ENCODE results near the gene SART1.
A peak's percentile ranks its signal among the peaks of the same experiment; 100 is the strongest.

Gene SART1

GRCh38 chr11:65921033-65921555 lies 40.4 kb upstream of the SART1 start:
- TF ChIP-seq CTCF (IDR thresholded peaks at IDR 0.05; ENCODE audit: control insufficient read depth, insufficient read depth, low read depth, low read length, missing control alignments), result no peak
- peak overlapping the region; percentile 98 for H3K4me3 ChIP-seq (ENCODE audit: control insufficient read depth, low read depth, low read length)
- DNase-seq (ENCODE audit: low read depth), result no peak

- TF ChIP-seq CTCF (IDR thresholded peaks at IDR 0.05; ENCODE audit: control insufficient read depth, insufficient read depth, low read depth, low read length, missing control alignments), result no peak
- H3K4me3 ChIP-seq (ENCODE audit: control insufficient read depth, low read depth, low read length), result no peak overlapping the region
- no peak for DNase-seq (ENCODE audit: low read depth)
Measured at GRCh38 chr11:65921876-65922275, 39.7 kb upstream of the SART1 start.

GRCh38 chr11:65922565-65922964 lies 39.0 kb upstream of the SART1 start:
- DNase-seq (ENCODE audit: low read depth), result no peak
- TF ChIP-seq CTCF (IDR thresholded peaks at IDR 0.05; ENCODE audit: control insufficient read depth, insufficient read depth, low read depth, low read length, missing control alignments), result no peak
- no peak overlapping the region for H3K4me3 ChIP-seq (ENCODE audit: control insufficient read depth, low read depth, low read length)

GRCh38 chr11:65925397-65925796 lies 36.1 kb upstream of the SART1 start:
- no peak overlapping the region for H3K4me3 ChIP-seq (ENCODE audit: control insufficient read depth, low read depth, low read length)
- no peak for TF ChIP-seq CTCF (IDR thresholded peaks at IDR 0.05; ENCODE audit: control insufficient read depth, insufficient read depth, low read depth, low read length, missing control alignments)
- DNase-seq (ENCODE audit: low read depth), result no peak

- no peak overlapping the region for H3K4me3 ChIP-seq (ENCODE audit: control insufficient read depth, low read depth, low read length)
- no peak for DNase-seq (ENCODE audit: low read depth)
- no peak for TF ChIP-seq CTCF (IDR thresholded peaks at IDR 0.05; ENCODE audit: control insufficient read depth, insufficient read depth, low read depth, low read length, missing control alignments)
Measured at GRCh38 chr11:65927904-65928397, 33.6 kb upstream of the SART1 start.

- TF ChIP-seq CTCF (IDR thresholded peaks at IDR 0.05; ENCODE audit: control insufficient read depth, insufficient read depth, low read depth, low read length, missing control alignments), result no peak
- H3K4me3 ChIP-seq (ENCODE audit: control insufficient read depth, low read depth, low read length), result no peak overlapping the region
- no peak for DNase-seq (ENCODE audit: low read depth)
Measured at GRCh38 chr11:65928667-65929066, 32.9 kb upstream of the SART1 start.

All from AG09309 (cell line).